Pancreas (tissue), 10 donors: ENCODE data around the gene KRT39. TPM values are rescaled to one million over a fixed set of nuclear protein-coding genes. Genes with fewer than 3 reads are reported as not detected.
A peak's percentile ranks its signal among the peaks of the same experiment; 100 is the strongest.

Experiments
- ATAC-seq, 4 donors: fragments of 200-7000 bp; cut with Tn5 transposase; one replicate each; pipeline versions ENCODE4 v1.8.0 to v1.9.1; 2020; ENCODE audit warnings: mild to moderate bottlenecking in 4 of 4, moderate library complexity in 4 of 4
- DNase-seq, 6 donors: peaks; one replicate each; pipeline ENCODE4 v3.0.0-alpha.2; 2020
- FAIRE-seq: peaks from 2 replicates; lab custom pipeline; 2012; peaks lifted over from hg19 to GRCh38; lab: Jason Lieb, UNC
- H3K27ac ChIP-seq, 4 donors: fragments of 200-600 bp; sonication (generic); 1 replicate in 3 of 4; 2 replicates in 1 of 4; pipeline versions ENCODE4 v1.5.0 to v1.8.0; 2020
- H3K27me3 ChIP-seq, 4 donors: fragments of 200-600 bp; one replicate each; pipeline ENCODE4 v1.8.0; 2021
- H3K36me3 ChIP-seq, 3 donors: fragments of 200-600 bp; sonication (generic) in 1 of 3; one replicate each; pipeline versions ENCODE4 v1.5.0 to v1.8.0; 2020 to 2021
- H3K4me1 ChIP-seq, 3 donors: fragments of 200-600 bp; one replicate each; pipeline ENCODE4 v1.8.0; 2021
- H3K4me3 ChIP-seq, 4 donors: fragments of 200-600 bp; sonication (generic) in 2 of 4; one replicate each; pipeline versions ENCODE4 v1.5.0 to v1.8.0; 2020 to 2021
- H3K9me3 ChIP-seq, 4 donors: fragments of 200-600 bp; one replicate each; pipeline ENCODE4 v1.8.0; 2021
- WGBS, 2 donors: extraction: QIAGEN DNeasy Blood & Tissue Kit; methylation state at CpG; one replicate each; pipeline ENCODE4 v1.1.7; 2013; 5-methylcytosine and 5-hydroxymethylcytosine counted together
- intact Hi-C, 3 donors: fragments of 100-400 bp; cut with DNase I; formaldehyde crosslinking; loops; one replicate each; pipeline versions ENCODE4 v1.11.1 to v1.14.2; 2022
- polyA plus RNA-seq, 2 donors: library from polyadenylated mRNA; stranded (reverse); fragments of 200-250 nt; gene quantifications; one replicate each; pipeline ENCODE4 v1.2.3, GENCODE V29; 2013
- total RNA-seq, 6 donors: library from RNA; stranded (reverse); fragmentation: NEBNext Ultra II Directional in 4 of 6; extraction: Animal tissue kit (Norgen Biotek cat#: 25700) in 4 of 6; gene quantifications; one replicate each; pipeline versions ENCODE4 v1.2.1 to v1.2.4, GENCODE V29; 2021 to 2023
- TF ChIP-seq, protein P1 (sequence below), 4 donors: fragments of 200-600 bp; sonication (generic) in 3 of 4; IDR thresholded peaks; one replicate each; pipeline versions ENCODE4 v1.5.0 to v1.8.0; 2021; ENCODE audit warnings: antibody characterized with exemption in 4 of 4
- donor health status: healthy with polysubstance abuse.
- donor health status: DM: no; HTN: no; CAD: no; lungs with moderate emphysema.
- donor health status: DM: no; HTN: no; CAD: no.
- donor health status: control.
- donor health status: control.
- donor health status: Bipolar disorder and iron deficiency.
- donor health status: DM: yes; HTN: yes; CAD: no.
- donor health status: DM: no; HTN: no; CAD: no.
- donor health status: DM: no; HTN: no; CAD: no.
- donor health status: DM: yes; HTN: yes; CAD: no.

KRT39 gene
- total and polyA plus RNA-seq, 8 donors, result not detected

DNA sequence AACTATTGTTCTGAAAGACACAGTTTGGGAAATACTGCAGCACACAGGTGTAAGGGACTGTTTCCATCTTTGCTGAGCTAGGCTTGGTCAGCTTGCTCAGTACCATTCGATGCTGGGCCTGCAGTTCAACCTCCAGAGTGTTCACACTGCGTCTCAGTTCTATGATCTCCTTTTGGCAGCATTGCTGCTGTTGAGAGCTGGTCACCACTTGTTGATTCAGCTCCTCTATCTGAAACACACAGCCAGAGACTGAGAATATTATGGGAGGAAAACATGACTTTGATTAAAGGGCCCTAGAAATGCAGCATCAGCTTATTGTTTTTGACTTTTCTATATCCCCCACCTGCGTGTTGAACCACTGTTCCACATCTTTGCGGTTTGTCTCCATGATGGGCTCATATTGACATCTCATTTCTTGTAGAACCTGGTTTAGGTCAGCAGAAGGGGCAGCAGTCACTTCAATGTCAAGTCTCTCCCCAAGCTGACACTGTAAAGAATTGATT lies 4.6 kb downstream of the KRT39 start:
- ATAC-seq (peak in 2 of 4 donors; percentile 11 to 25), FAIRE-seq (no peak), DNase-seq (no peak)
- Histone ChIP-seq H3K4me3 (no peak overlapping the region), H3K27me3 (no peaks in the 10 kb centered on the region), H3K9me3 (no peaks in the 10 kb centered on the region), H3K4me1 (peaks cover 0 to 11% (median 0%) of the 10 kb centered on the region in 3 donors), H3K36me3 (no peaks in the 10 kb centered on the region), H3K27ac (peak overlapping the region in 3 of 4 donors; percentile 25 to 46 (median 28))
- intact Hi-C loops, result no loop called here
- TF ChIP-seq, protein P1, sequence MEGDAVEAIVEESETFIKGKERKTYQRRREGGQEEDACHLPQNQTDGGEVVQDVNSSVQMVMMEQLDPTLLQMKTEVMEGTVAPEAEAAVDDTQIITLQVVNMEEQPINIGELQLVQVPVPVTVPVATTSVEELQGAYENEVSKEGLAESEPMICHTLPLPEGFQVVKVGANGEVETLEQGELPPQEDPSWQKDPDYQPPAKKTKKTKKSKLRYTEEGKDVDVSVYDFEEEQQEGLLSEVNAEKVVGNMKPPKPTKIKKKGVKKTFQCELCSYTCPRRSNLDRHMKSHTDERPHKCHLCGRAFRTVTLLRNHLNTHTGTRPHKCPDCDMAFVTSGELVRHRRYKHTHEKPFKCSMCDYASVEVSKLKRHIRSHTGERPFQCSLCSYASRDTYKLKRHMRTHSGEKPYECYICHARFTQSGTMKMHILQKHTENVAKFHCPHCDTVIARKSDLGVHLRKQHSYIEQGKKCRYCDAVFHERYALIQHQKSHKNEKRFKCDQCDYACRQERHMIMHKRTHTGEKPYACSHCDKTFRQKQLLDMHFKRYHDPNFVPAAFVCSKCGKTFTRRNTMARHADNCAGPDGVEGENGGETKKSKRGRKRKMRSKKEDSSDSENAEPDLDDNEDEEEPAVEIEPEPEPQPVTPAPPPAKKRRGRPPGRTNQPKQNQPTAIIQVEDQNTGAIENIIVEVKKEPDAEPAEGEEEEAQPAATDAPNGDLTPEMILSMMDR (IDR thresholded peaks at IDR 0.05), result no peak
- WGBS, 2 donors, result 62 to 77% methylated on average over 4 of the region's 4 CpGs

DNA sequence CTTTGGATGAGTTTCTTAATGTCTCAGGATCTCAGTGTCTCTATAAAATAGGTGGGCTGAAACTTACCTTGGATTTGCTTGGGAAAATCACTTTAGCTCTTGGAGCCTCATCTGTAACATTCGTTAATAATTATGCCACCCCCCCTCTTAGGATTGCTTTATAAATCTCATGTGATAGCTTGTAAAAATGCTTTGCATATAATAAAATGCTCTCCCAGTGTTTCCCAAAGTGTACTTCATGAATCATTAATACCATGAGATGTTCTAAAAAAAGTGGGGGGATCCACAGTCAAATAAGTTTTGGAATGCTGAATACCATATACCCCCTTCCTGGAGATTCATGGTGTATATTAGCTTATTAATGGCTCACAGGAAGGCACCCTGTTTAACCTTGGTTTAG lies 5.2 kb downstream of the KRT39 start:
- no peak overlapping the region for H3K4me3 ChIP-seq
- H3K27me3 ChIP-seq, result no peaks in the 10 kb centered on the region
- peaks cover 0 to 12% (median 0%) of the 10 kb centered on the region in 3 donors for H3K4me1 ChIP-seq
- ATAC-seq, result peak in 1 of 4 donors; percentile 25
- TF ChIP-seq, protein P1 (IDR thresholded peaks at IDR 0.05), result no peak
- no peaks in the 10 kb centered on the region for H3K36me3 ChIP-seq
- peak overlapping the region in 3 of 4 donors; percentile 25 to 46 (median 28) for H3K27ac ChIP-seq
- no peak for DNase-seq
- no peak for FAIRE-seq
- intact Hi-C loops, result no loop called here
- no peaks in the 10 kb centered on the region for H3K9me3 ChIP-seq
- whole genome bisulfite sequencing, 2 donors, result 41 to 54% methylated on average over 1 of the region's 1 CpG

DNA sequence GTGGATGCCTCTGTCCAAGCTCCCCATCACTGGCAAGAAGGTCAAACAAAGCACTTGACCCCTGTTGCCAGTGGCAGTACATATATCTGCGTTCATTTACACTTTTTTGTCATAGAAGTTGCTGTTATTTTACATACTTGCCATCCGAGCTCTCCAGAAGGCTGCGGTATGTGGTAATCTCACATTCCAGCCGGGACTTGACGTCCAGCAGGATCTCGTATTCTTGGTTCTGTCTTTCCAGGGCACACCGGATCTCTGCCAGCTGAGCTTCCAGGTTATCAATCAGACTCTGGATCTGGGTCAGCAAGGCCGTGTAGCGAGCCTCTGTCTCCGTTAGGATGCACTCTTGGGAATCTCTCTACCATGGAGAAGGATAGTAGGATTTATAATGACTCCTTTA lies 6.6 kb downstream of the KRT39 start:
- WGBS, 2 donors, result 48 to 56% methylated on average over 10 of the region's 10 CpGs
- Histone ChIP-seq H3K4me3 (no peak overlapping the region), H3K36me3 (no peaks in the 10 kb centered on the region), H3K27ac (peak overlapping the region in 2 of 4 donors; percentile 24 to 51), H3K27me3 (no peaks in the 10 kb centered on the region), H3K9me3 (no peaks in the 10 kb centered on the region), H3K4me1 (peaks cover 0 to 12% (median 0%) of the 10 kb centered on the region in 3 donors)
- intact Hi-C loops, result no loop called here
- TF ChIP-seq, protein P1 (IDR thresholded peaks at IDR 0.05), result no peak
- ATAC-seq (no peak), DNase-seq (no peak), FAIRE-seq (no peak)

DNA sequence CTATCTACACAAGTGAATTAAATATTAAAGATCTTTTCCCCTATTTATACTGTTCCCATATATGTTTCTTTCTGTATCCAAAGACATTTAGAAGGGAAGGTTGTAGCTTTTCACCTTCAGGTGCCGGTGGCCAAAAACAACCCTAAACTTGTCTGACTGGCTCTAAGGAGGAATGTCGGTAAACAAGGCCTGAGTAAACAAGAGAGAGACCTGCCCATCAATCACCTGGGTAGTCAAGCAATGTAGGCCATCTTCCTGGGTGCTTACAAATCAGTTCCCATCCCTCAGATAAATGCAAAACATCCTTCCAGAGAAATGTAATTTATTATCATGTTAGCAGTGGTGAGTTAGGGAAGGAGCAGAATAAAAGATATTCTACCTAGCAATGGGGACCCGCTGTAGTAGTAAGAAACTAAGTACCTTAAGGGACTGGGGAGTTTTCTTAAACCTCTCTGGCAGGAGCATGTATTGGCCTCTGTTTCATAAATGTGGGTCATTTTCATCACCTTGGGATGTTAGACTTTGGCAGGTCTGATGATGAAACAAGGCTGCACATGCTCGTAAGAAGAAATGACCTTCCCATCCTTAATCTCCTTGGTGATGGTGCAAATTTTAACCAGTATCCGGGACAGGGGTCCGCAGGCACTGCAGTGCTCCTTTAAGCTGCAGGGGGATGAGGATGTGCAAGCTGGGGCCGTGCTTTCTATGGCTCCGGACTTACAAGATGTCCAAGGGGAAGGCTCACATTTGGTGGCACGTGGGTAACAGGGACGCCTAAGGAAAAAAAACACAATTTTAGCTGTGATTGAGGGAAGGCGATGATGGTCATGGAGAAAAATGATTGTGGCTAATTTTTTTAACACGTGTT lies 8.4 kb downstream of the KRT39 start:
- FAIRE-seq (no peak), ATAC-seq (peak in 2 of 4 donors; percentile 66 to 69), DNase-seq (no peak)
- no peaks in the 10 kb centered on the region for H3K9me3 ChIP-seq
- H3K36me3 ChIP-seq, result no peaks in the 10 kb centered on the region
- no peak overlapping the region for H3K4me3 ChIP-seq
- WGBS, 2 donors, result 61 to 67% methylated on average over 12 of the region's 12 CpGs
- TF ChIP-seq, protein P1 (IDR thresholded peaks at IDR 0.05), result no peak
- H3K27me3 ChIP-seq, result no peaks in the 10 kb centered on the region
- peaks cover 0 to 12% (median 0%) of the 10 kb centered on the region in 3 donors for H3K4me1 ChIP-seq
- peak overlapping the region in 2 of 4 donors; percentile 10 to 24 for H3K27ac ChIP-seq
- intact Hi-C loops, result no loop called here
